Kidney (tissue), 14 donors: ENCODE data around the gene DTWD1. TPM values are rescaled to one million over a fixed set of nuclear protein-coding genes. Genes with fewer than 3 reads are reported as not detected.
A peak's percentile ranks its signal among the peaks of the same experiment; 100 is the strongest.

ENCODE experiments used
- DNase-seq, 5 donors: peaks; one replicate each; pipeline ENCODE4 v3.0.0-alpha.2; 2013 to 2020
- FAIRE-seq: peaks from 2 replicates; lab custom pipeline; 2012; peaks lifted over from hg19 to GRCh38; lab: Jason Lieb, UNC
- H3K27ac ChIP-seq, 2 donors: one replicate each; pipeline ENCODE4 v1.7.0; 2013; ENCODE audit warnings: low read depth in 2 of 2, low read length in 2 of 2, inconsistent platforms in 1 of 2
- H3K27me3 ChIP-seq: one replicate; pipeline ENCODE4 v1.7.1; 2013; ENCODE audit warnings: low read length, inconsistent platforms; ENCODE audit not compliant: control insufficient read depth, insufficient read depth
- H3K36me3 ChIP-seq, 3 donors: one replicate each; pipeline versions ENCODE4 v1.7.0 to v1.7.1; 2013; ENCODE audit warnings: low read length in 3 of 3, control low read depth in 1 of 3, inconsistent platforms in 1 of 3; ENCODE audit not compliant: insufficient read depth in 3 of 3, control insufficient read depth in 2 of 3
- H3K4me1 ChIP-seq, 3 donors: one replicate each; pipeline versions ENCODE4 v1.7.0 to v1.7.1; 2013; ENCODE audit warnings: low read length in 3 of 3, inconsistent platforms in 1 of 3, low read depth in 1 of 3; ENCODE audit not compliant: control insufficient read depth in 2 of 3, insufficient read depth in 2 of 3
- H3K4me3 ChIP-seq, 3 donors: one replicate each; pipeline versions ENCODE4 v1.7.0 to v1.8.1; 2013; ENCODE audit warnings: low read length in 3 of 3, control low read depth in 1 of 3, inconsistent platforms in 1 of 3
- H3K9ac ChIP-seq, 3 donors: one replicate each; pipeline versions ENCODE4 v1.7.0 to v1.7.1; 2013; ENCODE audit warnings: low read length in 3 of 3, control low read depth in 1 of 3, inconsistent platforms in 1 of 3
- H3K9me3 ChIP-seq, 3 donors: one replicate each; pipeline versions ENCODE4 v1.7.0 to v1.7.1; 2013; ENCODE audit warnings: low read length in 3 of 3, control low read depth in 1 of 3, inconsistent platforms in 1 of 3; ENCODE audit not compliant: control insufficient read depth in 2 of 3, insufficient read depth in 1 of 3
- intact Hi-C: fragments of 100-400 bp; cut with DNase I; formaldehyde crosslinking; loops from one replicate; pipeline ENCODE4 v1.11.1; 2022
- polyA plus RNA-seq: library from polyadenylated mRNA; stranded (reverse); fragments of 350-450 nt; fragmentation: Illumina TruSeq; extraction: RNeasy Lipid Tissue Mini Kit (QIAGEN cat#74804); gene quantifications from one replicate; pipeline ENCODE4 v1.2.3, GENCODE V29; 2014; ENCODE audit warnings: low read depth, low replicate concordance; ENCODE audit not compliant: insufficient read depth
- total RNA-seq: library from RNA; stranded (reverse); fragmentation: NEBNext Ultra II Directional; extraction: Animal tissue kit (Norgen Biotek cat#: 25700); gene quantifications from one replicate; pipeline ENCODE4 v1.2.1, GENCODE V29; 2021
- TF ChIP-seq, protein P1 (sequence below): IDR thresholded peaks from 3 replicates; pipeline ENCODE4 v1.5.1; 2012; ENCODE audit warnings: mild to moderate bottlenecking, moderate library complexity, borderline replicate concordance; ENCODE audit not compliant: insufficient read depth; ENCODE audit errors: extremely low read depth
- donor health status: control.
- donor health status: control.
- donor health status: control.
- donor health status: control.
- donor health status: control.
- donor health status: DM: yes; HTN: yes; CAD: no.
- donor health status: Normal renal cell carcinoma (clear cell type).

DTWD1 gene
- total and polyA plus RNA-seq, 2 donors from 2014 or later = 15.7 to 29.0 TPM

DNA sequence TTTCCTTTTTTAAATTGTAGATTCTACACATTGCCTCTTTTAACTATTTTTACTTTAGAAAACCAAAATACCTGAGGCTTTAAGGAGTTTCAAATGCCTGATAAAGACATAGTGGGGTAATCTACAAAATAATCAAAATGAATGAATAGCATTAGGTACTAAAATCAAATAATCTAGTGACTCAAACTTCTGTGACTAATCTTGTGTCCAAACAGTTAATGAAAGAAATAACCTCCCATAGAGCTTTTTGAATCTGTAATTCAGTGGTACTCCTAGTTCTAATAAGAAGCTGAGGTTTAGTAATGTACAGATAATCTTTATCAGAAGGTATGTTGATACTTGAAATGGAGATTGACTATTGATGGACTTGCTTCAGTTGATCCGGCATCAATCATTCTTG lies 53.0 kb downstream of the DTWD1 start:
- Histone ChIP-seq H3K4me3 (no peak overlapping the region), H3K9ac (no peak overlapping the region), H3K9me3 (no peaks in the 10 kb centered on the region), H3K27ac (no peak overlapping the region), H3K27me3 (no peaks in the 10 kb centered on the region), H3K36me3 (no peaks in the 10 kb centered on the region), H3K4me1 (no peaks in the 10 kb centered on the region)
- DNase-seq (no peak), FAIRE-seq (no peak)
- intact Hi-C loops = no loop called here
- TF ChIP-seq, protein P1, sequence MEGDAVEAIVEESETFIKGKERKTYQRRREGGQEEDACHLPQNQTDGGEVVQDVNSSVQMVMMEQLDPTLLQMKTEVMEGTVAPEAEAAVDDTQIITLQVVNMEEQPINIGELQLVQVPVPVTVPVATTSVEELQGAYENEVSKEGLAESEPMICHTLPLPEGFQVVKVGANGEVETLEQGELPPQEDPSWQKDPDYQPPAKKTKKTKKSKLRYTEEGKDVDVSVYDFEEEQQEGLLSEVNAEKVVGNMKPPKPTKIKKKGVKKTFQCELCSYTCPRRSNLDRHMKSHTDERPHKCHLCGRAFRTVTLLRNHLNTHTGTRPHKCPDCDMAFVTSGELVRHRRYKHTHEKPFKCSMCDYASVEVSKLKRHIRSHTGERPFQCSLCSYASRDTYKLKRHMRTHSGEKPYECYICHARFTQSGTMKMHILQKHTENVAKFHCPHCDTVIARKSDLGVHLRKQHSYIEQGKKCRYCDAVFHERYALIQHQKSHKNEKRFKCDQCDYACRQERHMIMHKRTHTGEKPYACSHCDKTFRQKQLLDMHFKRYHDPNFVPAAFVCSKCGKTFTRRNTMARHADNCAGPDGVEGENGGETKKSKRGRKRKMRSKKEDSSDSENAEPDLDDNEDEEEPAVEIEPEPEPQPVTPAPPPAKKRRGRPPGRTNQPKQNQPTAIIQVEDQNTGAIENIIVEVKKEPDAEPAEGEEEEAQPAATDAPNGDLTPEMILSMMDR = no peak

DNA sequence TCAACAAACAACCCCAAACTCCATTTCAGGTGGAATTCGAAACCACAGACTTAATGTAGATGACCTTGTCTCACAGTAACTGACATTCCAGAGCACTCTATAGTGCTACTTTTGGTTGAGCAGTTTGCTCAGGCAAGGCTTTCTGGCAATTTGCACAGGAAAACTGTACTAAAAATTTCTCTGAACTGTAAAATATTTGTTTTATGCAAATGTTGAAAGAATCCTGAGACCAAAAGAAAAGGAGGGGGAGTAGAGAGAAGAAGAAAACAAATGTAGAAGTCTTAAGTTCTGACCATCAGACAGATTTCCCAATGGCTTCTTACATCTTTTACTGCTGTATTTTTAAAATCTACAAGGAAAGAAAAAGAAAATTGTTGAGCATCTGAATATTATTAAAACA lies 53.5 kb downstream of the DTWD1 start:
- no peaks in the 10 kb centered on the region for H3K36me3 ChIP-seq
- H3K27me3 ChIP-seq = no peaks in the 10 kb centered on the region
- no peak overlapping the region for H3K4me3 ChIP-seq
- TF ChIP-seq, protein P1 = no peak
- intact Hi-C loops = no loop called here
- no peak overlapping the region for H3K27ac ChIP-seq
- no peaks in the 10 kb centered on the region for H3K9me3 ChIP-seq
- DNase-seq (peak in 2 of 5 donors; percentile 12 to 51), FAIRE-seq (no peak)
- H3K9ac ChIP-seq = no peak overlapping the region
- no peaks in the 10 kb centered on the region for H3K4me1 ChIP-seq

DNA sequence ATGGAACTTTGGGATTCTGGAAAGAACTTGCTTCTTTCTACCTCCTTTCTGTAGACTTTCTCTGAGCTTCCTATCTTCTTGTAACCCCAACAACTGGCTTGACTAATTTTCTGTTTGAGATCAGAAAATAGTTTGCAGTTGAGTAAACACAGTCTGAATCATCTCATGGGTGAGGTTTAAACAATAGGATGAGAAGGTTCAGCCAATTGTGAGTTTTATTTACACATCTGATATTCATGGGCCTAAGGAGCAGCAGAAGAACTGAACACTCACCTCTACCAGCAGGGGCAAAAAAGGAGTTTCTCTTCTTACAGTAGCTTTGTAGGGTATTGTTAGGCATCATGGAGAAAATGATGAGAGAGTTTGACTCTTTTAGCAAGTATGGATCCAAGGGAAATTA lies 54.2 kb downstream of the DTWD1 start:
- Histone ChIP-seq H3K9me3 (no peaks in the 10 kb centered on the region), H3K9ac (no peak overlapping the region), H3K27ac (no peak overlapping the region), H3K4me1 (no peaks in the 10 kb centered on the region), H3K4me3 (no peak overlapping the region), H3K27me3 (no peaks in the 10 kb centered on the region), H3K36me3 (no peaks in the 10 kb centered on the region)
- TF ChIP-seq, protein P1 = no peak
- intact Hi-C loops = no loop called here
- DNase-seq (peak in 1 of 5 donors; percentile 5), FAIRE-seq (no peak)

DNA sequence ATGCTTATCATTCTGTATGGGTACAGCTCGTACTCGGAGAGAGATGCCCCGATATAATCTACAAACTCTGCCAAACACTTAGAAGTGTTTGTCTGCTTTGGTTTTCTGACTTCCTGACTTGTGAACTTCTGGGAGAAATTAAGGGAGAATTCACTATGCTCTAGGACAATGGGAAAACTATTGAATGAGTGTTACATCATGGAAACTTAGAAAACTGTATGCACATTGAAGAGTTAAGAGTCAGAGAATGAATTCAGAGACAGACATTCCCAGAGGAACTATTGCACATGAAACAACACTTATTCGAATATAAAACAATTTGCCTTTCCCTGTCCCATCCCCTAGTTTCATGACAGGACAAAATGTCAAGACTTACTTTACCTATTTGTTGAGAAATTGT lies 57.8 kb downstream of the DTWD1 start:
- FAIRE-seq = no peak
- intact Hi-C loops = no loop called here
- Histone ChIP-seq H3K27ac (no peak overlapping the region), H3K4me1 (no peaks in the 10 kb centered on the region), H3K9me3 (no peaks in the 10 kb centered on the region), H3K36me3 (no peaks in the 10 kb centered on the region), H3K4me3 (no peak overlapping the region), H3K9ac (no peak overlapping the region), H3K27me3 (no peaks in the 10 kb centered on the region)
- no peak for DNase-seq
- TF ChIP-seq, protein P1 = no peak
